B cell (primary cell): ENCODE results near the gene PPP2R3A. TPM values are rescaled to one million over a fixed set of nuclear protein-coding genes. Genes with fewer than 3 reads are reported as not detected.

Experiments used
- ATAC-seq: fragments of 200-7000 bp; cut with Tn5 transposase; one replicate; pipeline ENCODE4 v1.10.0; 2021; ENCODE audit warnings: low read depth, mild to moderate bottlenecking, moderate number of reproducible peaks, moderate library complexity
- CTCF ChIA-PET: fragments of 350-600 bp; sonication (Branson Sonifier 250); formaldehyde crosslinking; loops from one replicate; lab custom pipeline; 2021; ENCODE audit warnings: antibody characterized with exemption, inconsistent platforms; lab: Charles Lee
- POLR2A ChIA-PET: fragments of 350-600 bp; sonication (Branson Sonifier 250); formaldehyde crosslinking; loops from one replicate; lab custom pipeline; 2021; ENCODE audit warnings: antibody characterized with exemption; lab: Charles Lee
- DNase-seq: peaks from one replicate; pipeline ENCODE4 v3.0.0; 2013
- H2AFZ ChIP-seq: 2 replicates; pipeline ENCODE4 v1.6.1; 2012; ENCODE audit warnings: mild to moderate bottlenecking, low read depth, low read length; ENCODE audit not compliant: insufficient read depth, poor library complexity, severe bottlenecking
- H3K27ac ChIP-seq, 2 donors: 1 replicate in 1 of 2; 2 replicates in 1 of 2; pipeline ENCODE4 v1.5.1; 2012 to 2013; ENCODE audit warnings: low read length in 2 of 2, mild to moderate bottlenecking in 2 of 2, moderate library complexity in 1 of 2
- H3K27me3 ChIP-seq, 4 experiments: fragments of 200-600 bp in 1 of 4; sonication (generic) in 1 of 4; replicated peaks in 1 of 4; 1 replicate in 2 of 4; 2 replicates in 2 of 4; pipeline versions ENCODE4 v1.6.1 to v1.7.0; 2013 to 2016; ENCODE audit warnings: low read length in 3 of 4, mild to moderate bottlenecking in 2 of 4, mixed read lengths in 1 of 4, moderate library complexity in 1 of 4; ENCODE audit not compliant: insufficient read depth in 4 of 4, control insufficient read depth in 3 of 4; ENCODE audit errors: control extremely low read depth in 1 of 4
- H3K36me3 ChIP-seq, 2 experiments: replicated peaks in 1 of 2; 1 replicate in 1 of 2; 2 replicates in 1 of 2; pipeline versions ENCODE4 v1.6.1 to v1.7.1; 2013; ENCODE audit warnings: low read length in 1 of 2; ENCODE audit not compliant: insufficient read depth in 2 of 2, control insufficient read depth in 1 of 2; ENCODE audit errors: control extremely low read depth in 1 of 2, extremely low read depth in 1 of 2
- H3K4me1 ChIP-seq, 2 donors: fragments of 200-600 bp in 1 of 2; sonication (generic) in 1 of 2; 1 replicate in 1 of 2; 2 replicates in 1 of 2; pipeline versions ENCODE4 v1.5.1 to v1.6.1; 2013 to 2017; ENCODE audit warnings: low read length in 2 of 2; ENCODE audit not compliant: control insufficient read depth in 2 of 2, insufficient read depth in 2 of 2
- H3K4me2 ChIP-seq: replicated peaks from 2 replicates; pipeline ENCODE3; 2012; ENCODE audit warnings: mild to moderate bottlenecking, low read depth, low read length; ENCODE audit not compliant: poor library complexity, severe bottlenecking
- H3K4me3 ChIP-seq, 5 experiments: fragments of 200-600 bp in 1 of 5; sonication (generic) in 1 of 5; 1 replicate in 3 of 5; 2 replicates in 2 of 5; pipeline versions ENCODE4 v1.5.1 to v1.7.0; 2011 to 2016; ENCODE audit warnings: low read length in 4 of 5, mild to moderate bottlenecking in 4 of 5, low read depth in 2 of 5, control low read depth in 1 of 5, moderate library complexity in 1 of 5; ENCODE audit not compliant: insufficient read depth in 1 of 5; ENCODE audit errors: control extremely low read depth in 1 of 5, extremely low read depth in 1 of 5
- H3K79me2 ChIP-seq: fragments of 200-600 bp; sonication (generic); one replicate; pipeline ENCODE4 v1.6.0; 2016; ENCODE audit warnings: low read length; ENCODE audit not compliant: control insufficient read depth, insufficient read depth
- H3K9ac ChIP-seq: fragments of 200-600 bp; sonication (generic); 2 replicates; pipeline ENCODE4 v1.6.1; 2017; ENCODE audit warnings: mild to moderate bottlenecking, low read length, moderate library complexity
- H3K9me3 ChIP-seq, 3 donors: one replicate each; pipeline versions ENCODE4 v1.6.1 to v1.7.1; 2013; ENCODE audit warnings: low read length in 2 of 3; ENCODE audit not compliant: control insufficient read depth in 2 of 3, insufficient read depth in 1 of 3; ENCODE audit errors: control extremely low read depth in 1 of 3
- H4K20me1 ChIP-seq: 2 replicates; pipeline ENCODE4 v1.6.0; 2012; ENCODE audit warnings: mild to moderate bottlenecking, low read length; ENCODE audit not compliant: insufficient read depth, control insufficient read depth, poor library complexity, severe bottlenecking
- H3K27ac Mint-ChIP-seq: one replicate; pipeline ENCODE4 v1.8.0; 2021; ENCODE audit warnings: mixed read lengths
- H3K27me3 Mint-ChIP-seq: one replicate; pipeline ENCODE4 v1.8.0; 2021; ENCODE audit warnings: mixed read lengths
- H3K4me1 Mint-ChIP-seq: one replicate; pipeline ENCODE4 v1.8.0; 2021; ENCODE audit warnings: mixed read lengths
- H3K4me3 Mint-ChIP-seq: one replicate; pipeline ENCODE4 v1.8.0; 2021; ENCODE audit warnings: mixed read lengths
- H3K9me3 Mint-ChIP-seq: one replicate; pipeline ENCODE4 v1.8.0; 2022; ENCODE audit warnings: mixed read lengths; ENCODE audit not compliant: insufficient read depth
- EZH2 ChIP-seq: IDR thresholded peaks from 2 replicates; pipeline ENCODE4 v1.6.1; 2012; ENCODE audit warnings: borderline replicate concordance, low read depth, mild to moderate bottlenecking, moderate library complexity, low read length; ENCODE audit not compliant: insufficient read depth, poor library complexity, severe bottlenecking
- WGBS: methylation state at CpG from one replicate; pipeline ENCODE4 v1.1.5; 2013; ENCODE audit warnings: missing lambda C conversion rate; ENCODE audit not compliant: insufficient coverage; 5-methylcytosine and 5-hydroxymethylcytosine counted together
- intact Hi-C: fragments of 100-400 bp; cut with micrococcal nuclease; formaldehyde crosslinking; loops from one replicate; pipeline ENCODE4 v1.10.0; 2022
- polyA plus RNA-seq: library from polyadenylated mRNA; depleted of rRNA; stranded (reverse); fragments of >200 nt; gene quantifications from 2 replicates; pipeline ENCODE4 v1.2.3, GENCODE V29; 2012
- total RNA-seq, 2 donors: library from RNA; stranded (reverse); fragments of 120-200 nt in 1 of 2; gene quantifications; 1 replicate in 1 of 2; 2 replicates in 1 of 2; pipeline versions ENCODE4 v1.2.3 to v1.2.4, GENCODE V29; 2013 to 2022
- TF ChIP-seq, protein P1 (sequence below): fragments of 200-600 bp; IDR thresholded peaks from one replicate; pipeline ENCODE4 v1.8.0; 2022; ENCODE audit warnings: antibody characterized with exemption, mild to moderate bottlenecking

PPP2R3A gene
- total and polyA plus RNA-seq, 2 donors (not counting 1 experiment from before 2014, with no cell fraction given) = 0.03 to 0.22 TPM

GRCh38 chr3:136196401-136197158 is 231.1 kb downstream of the PPP2R3A start:
- ChIA-PET POLR2A (interaction anchor here (0.6 to 3.2 kb wide), 10 partner anchors 25 to 1990 kb away, joined by 3 to 52 read pairs (median 4); partner anchors contain the start of genes ARMC8, NCK1, PCCB and STAG1), CTCF (interaction anchor here (0.5 to 5.8 kb wide), 10 partner anchors 14 to 817 kb away, joined by 3 to 43 read pairs (median 4); partner anchors contain the start of genes PCCB and STAG1)
- TF ChIP-seq, protein P1, sequence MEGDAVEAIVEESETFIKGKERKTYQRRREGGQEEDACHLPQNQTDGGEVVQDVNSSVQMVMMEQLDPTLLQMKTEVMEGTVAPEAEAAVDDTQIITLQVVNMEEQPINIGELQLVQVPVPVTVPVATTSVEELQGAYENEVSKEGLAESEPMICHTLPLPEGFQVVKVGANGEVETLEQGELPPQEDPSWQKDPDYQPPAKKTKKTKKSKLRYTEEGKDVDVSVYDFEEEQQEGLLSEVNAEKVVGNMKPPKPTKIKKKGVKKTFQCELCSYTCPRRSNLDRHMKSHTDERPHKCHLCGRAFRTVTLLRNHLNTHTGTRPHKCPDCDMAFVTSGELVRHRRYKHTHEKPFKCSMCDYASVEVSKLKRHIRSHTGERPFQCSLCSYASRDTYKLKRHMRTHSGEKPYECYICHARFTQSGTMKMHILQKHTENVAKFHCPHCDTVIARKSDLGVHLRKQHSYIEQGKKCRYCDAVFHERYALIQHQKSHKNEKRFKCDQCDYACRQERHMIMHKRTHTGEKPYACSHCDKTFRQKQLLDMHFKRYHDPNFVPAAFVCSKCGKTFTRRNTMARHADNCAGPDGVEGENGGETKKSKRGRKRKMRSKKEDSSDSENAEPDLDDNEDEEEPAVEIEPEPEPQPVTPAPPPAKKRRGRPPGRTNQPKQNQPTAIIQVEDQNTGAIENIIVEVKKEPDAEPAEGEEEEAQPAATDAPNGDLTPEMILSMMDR = no peak
- no peak for TF ChIP-seq EZH2
- Histone ChIP-seq H3K9me3 (peaks cover 0 to 3% (median 1%) of the 10 kb centered on the region in 3 donors), H3K4me3 (peak overlapping the region; percentile 65 to 95 (median 86)), H3K27me3 (no peaks in the 10 kb centered on the region), H3K4me2 (peak overlapping the region; percentile 82), H3K79me2 (peaks cover 55% of the 10 kb centered on the region), H2AFZ (peak overlapping the region; percentile 84), H3K9ac (peak overlapping the region; percentile 89), H3K4me1 (peaks cover 34 to 36% of the 10 kb centered on the region in 2 donors), H3K36me3 (no peaks in the 10 kb centered on the region), H3K27ac (peak overlapping the region; percentile 91 to 99), H4K20me1 (peaks cover 40% of the 10 kb centered on the region)
- H3K27me3 Mint-ChIP-seq = no peaks in the 10 kb centered on the region
- H3K27ac Mint-ChIP-seq = peak overlapping the region; percentile 100
- peak overlapping the region; percentile 97 for H3K4me3 Mint-ChIP-seq
- under 1% methylated on average over 64 of the region's 64 CpGs for WGBS
- DNase-seq (peak; percentile 99), ATAC-seq (peak; percentile 68)
- intact Hi-C loops = loop anchor here (1.0 to 10.0 kb wide), 4 partner anchors 54 to 1988 kb away; partner anchors contain the start of genes ARMC8, PCCB and STAG1
- H3K9me3 Mint-ChIP-seq = no peaks in the 10 kb centered on the region
- peaks cover 36% of the 10 kb centered on the region for H3K4me1 Mint-ChIP-seq
